Liver (tissue), 9 donors: ENCODE data around the gene MEI4. TPM values are rescaled to one million over a fixed set of nuclear protein-coding genes. Genes with fewer than 3 reads are reported as not detected.
"Not testable (repeated sequence)": the region's sequence is repeated elsewhere in the genome, so short reads cannot be mapped to it uniquely, and the experiment has no call there.

ENCODE experiments used
- DNase-seq: peaks from one replicate; pipeline ENCODE4 v3.0.0-alpha.2; 2017; ENCODE audit warnings: low spot score
- H3K27ac ChIP-seq, 2 donors: one replicate each; pipeline ENCODE4 v1.7.0; 2013; ENCODE audit warnings: inconsistent platforms in 2 of 2, low read length in 2 of 2, control low read depth in 1 of 2, low read depth in 1 of 2, mild to moderate bottlenecking in 1 of 2
- H3K27me3 ChIP-seq, 4 donors: one replicate each; pipeline versions ENCODE4 v1.6.1 to v1.7.0; 2013; ENCODE audit warnings: low read length in 3 of 4, inconsistent platforms in 1 of 4, mild to moderate bottlenecking in 1 of 4, moderate library complexity in 1 of 4; ENCODE audit not compliant: control insufficient read depth in 4 of 4, insufficient read depth in 4 of 4
- H3K36me3 ChIP-seq, 4 donors: one replicate each; pipeline versions ENCODE4 v1.6.1 to v1.7.0; 2013; ENCODE audit warnings: low read length in 3 of 4, mild to moderate bottlenecking in 3 of 4, low read depth in 1 of 4, moderate library complexity in 1 of 4; ENCODE audit not compliant: control insufficient read depth in 4 of 4, insufficient read depth in 3 of 4
- H3K4me1 ChIP-seq, 4 donors: one replicate each; pipeline versions ENCODE4 v1.6.1 to v1.7.0; 2013; ENCODE audit warnings: low read length in 3 of 4, mild to moderate bottlenecking in 3 of 4, moderate library complexity in 1 of 4; ENCODE audit not compliant: control insufficient read depth in 4 of 4, insufficient read depth in 4 of 4
- H3K4me3 ChIP-seq, 3 donors: one replicate each; pipeline versions ENCODE4 v1.6.1 to v1.7.0; 2013; ENCODE audit warnings: low read length in 3 of 3, control low read depth in 1 of 3, low read depth in 1 of 3, mild to moderate bottlenecking in 1 of 3
- H3K9ac ChIP-seq, 2 donors: one replicate each; pipeline ENCODE4 v1.7.0; 2013; ENCODE audit warnings: low read length in 2 of 2, mild to moderate bottlenecking in 2 of 2, moderate library complexity in 2 of 2, control low read depth in 1 of 2, low read depth in 1 of 2
- H3K9me3 ChIP-seq, 4 donors: one replicate each; pipeline versions ENCODE4 v1.6.1 to v1.7.0; 2013; ENCODE audit warnings: low read length in 3 of 4; ENCODE audit not compliant: control insufficient read depth in 4 of 4
- EGR1 ChIP-seq, 2 donors: IDR thresholded peaks; 2 replicates each; pipeline ENCODE4 v1.6.1; 2016 to 2018; ENCODE audit warnings: antibody characterized with exemption in 2 of 2, low read depth in 2 of 2
- FOXA1 ChIP-seq: IDR thresholded peaks from 2 replicates; pipeline ENCODE4 v1.6.1; 2016; ENCODE audit warnings: antibody characterized with exemption
- FOXA2 ChIP-seq: IDR thresholded peaks from 2 replicates; pipeline ENCODE4 v1.6.1; 2016; ENCODE audit warnings: antibody characterized with exemption
- HNF4A ChIP-seq, 2 donors: conservative IDR thresholded peaks; 2 replicates each; pipeline ENCODE4 v1.6.1; 2016; ENCODE audit warnings: antibody characterized with exemption in 2 of 2, mild to moderate bottlenecking in 2 of 2
- RAD21 ChIP-seq, 2 donors: IDR thresholded peaks; 2 replicates each; pipeline ENCODE4 v1.6.1; 2016; ENCODE audit warnings: antibody characterized with exemption in 2 of 2, mild to moderate bottlenecking in 2 of 2
- RXRA ChIP-seq, 2 donors: IDR thresholded peaks; 2 replicates each; pipeline ENCODE4 v1.6.1; 2017 to 2018; ENCODE audit warnings: antibody characterized with exemption in 2 of 2, mild to moderate bottlenecking in 1 of 2
- YY1 ChIP-seq: IDR thresholded peaks from 2 replicates; pipeline ENCODE4 v1.6.1; 2016; ENCODE audit warnings: antibody characterized with exemption, mild to moderate bottlenecking
- WGBS: extraction: QIAGEN DNeasy Blood & Tissue Kit; methylation state at CpG from one replicate; pipeline ENCODE4 v1.1.7; 2013; 5-methylcytosine and 5-hydroxymethylcytosine counted together
- polyA plus RNA-seq, 2 donors: library from polyadenylated mRNA; stranded (reverse) in 1 of 2; unstranded in 1 of 2; fragments of 200-250 nt in 1 of 2; fragments of >200 nt in 1 of 2; fragmentation: Nextera tagmentation in 1 of 2; extraction: Ambion mirVana in 1 of 2; gene quantifications; one replicate each; pipeline versions ENCODE4 v1.2.1 to v1.2.3, GENCODE V29; 2013 to 2015
- total RNA-seq, 2 donors: library from RNA; depleted of rRNA; stranded (reverse); fragments of >200 nt; gene quantifications; one replicate each; pipeline ENCODE4 v1.2.3, GENCODE V29; 2014
- TF ChIP-seq, protein P1 (sequence below): fragments of 150-350 bp; IDR thresholded peaks from 2 replicates; pipeline ENCODE4 v1.5.1; 2017; ENCODE audit warnings: improper control_type of control experiment, low read depth, low read length; ENCODE audit not compliant: missing input control
- TF ChIP-seq, protein P2 (sequence below): IDR thresholded peaks from 2 replicates; pipeline ENCODE4 v1.6.1; 2016; ENCODE audit warnings: antibody characterized with exemption
- donor health status: healthy.
- donor health status: healthy.
- donor health status: healthy.
- donor health status: healthy.
- donor health status: healthy.

Gene MEI4
- total and polyA plus RNA-seq, 4 donors, result 0.36 to 0.84 (median 0.42) TPM

DNA sequence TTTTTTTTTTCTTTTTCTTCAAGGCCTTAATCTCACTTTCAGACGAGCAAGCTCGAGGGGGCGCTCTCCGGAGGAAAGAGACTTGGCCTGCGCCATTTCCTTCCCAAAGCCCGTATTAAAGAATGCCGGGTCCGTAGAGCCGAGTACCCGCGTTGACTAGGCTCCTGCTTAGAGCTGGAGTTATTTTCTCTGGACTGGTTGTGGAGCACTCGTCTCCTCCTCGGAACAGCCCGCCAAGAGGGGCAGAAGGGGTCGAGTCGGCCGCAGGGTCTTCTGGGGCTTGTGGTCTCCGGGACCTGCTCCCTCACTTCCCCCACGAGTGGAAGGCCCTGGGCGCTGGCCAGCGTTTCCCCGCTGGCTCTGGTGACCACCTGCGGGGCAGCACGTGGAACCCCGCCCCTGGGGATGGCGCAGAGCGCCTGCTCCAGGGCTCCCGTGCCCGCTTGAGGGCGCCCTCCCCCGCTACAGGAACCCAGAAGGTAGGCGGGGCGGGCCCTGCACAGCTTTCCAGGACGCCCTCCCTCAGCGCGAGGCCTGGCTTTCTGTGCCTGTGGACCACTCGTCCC lies 2.7 kb upstream of the MEI4 start:
- peak overlapping the region; percentile 11 to 59 (median 44) for H3K4me3 ChIP-seq
- no peaks in the 10 kb centered on the region for H3K27me3 ChIP-seq

DNA sequence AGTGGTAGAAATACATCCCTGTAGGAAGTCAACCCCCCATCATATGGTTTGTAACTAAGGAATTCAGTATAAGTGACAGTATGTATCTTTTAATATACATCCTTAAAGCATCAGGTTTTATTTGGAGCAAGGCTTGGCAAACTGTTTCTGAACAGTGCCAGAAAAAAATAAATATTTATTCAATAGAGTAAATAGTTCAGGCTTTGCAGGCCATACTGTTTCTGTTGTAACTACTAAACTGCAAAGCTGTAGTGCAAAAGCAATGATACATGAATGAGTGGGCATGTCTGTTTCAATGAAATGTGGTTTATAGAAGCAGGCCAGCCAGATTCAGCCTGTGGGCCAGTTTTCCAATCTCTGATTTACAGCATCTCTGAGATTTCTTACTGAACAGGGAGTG lies 977 bp downstream of the MEI4 start:
- H3K4me3 ChIP-seq, result no peak overlapping the region
- no peaks in the 10 kb centered on the region for H3K36me3 ChIP-seq
- peaks cover 0 to 10% (median under 1%) of the 10 kb centered on the region in 4 donors for H3K4me1 ChIP-seq
- H3K27me3 ChIP-seq, result no peaks in the 10 kb centered on the region
- H3K9ac ChIP-seq, result no peak overlapping the region
- no peak overlapping the region for H3K27ac ChIP-seq
- DNase-seq, result no peak
- TF ChIP-seq YY1, result peak; percentile 14
- TF ChIP-seq, protein P1, sequence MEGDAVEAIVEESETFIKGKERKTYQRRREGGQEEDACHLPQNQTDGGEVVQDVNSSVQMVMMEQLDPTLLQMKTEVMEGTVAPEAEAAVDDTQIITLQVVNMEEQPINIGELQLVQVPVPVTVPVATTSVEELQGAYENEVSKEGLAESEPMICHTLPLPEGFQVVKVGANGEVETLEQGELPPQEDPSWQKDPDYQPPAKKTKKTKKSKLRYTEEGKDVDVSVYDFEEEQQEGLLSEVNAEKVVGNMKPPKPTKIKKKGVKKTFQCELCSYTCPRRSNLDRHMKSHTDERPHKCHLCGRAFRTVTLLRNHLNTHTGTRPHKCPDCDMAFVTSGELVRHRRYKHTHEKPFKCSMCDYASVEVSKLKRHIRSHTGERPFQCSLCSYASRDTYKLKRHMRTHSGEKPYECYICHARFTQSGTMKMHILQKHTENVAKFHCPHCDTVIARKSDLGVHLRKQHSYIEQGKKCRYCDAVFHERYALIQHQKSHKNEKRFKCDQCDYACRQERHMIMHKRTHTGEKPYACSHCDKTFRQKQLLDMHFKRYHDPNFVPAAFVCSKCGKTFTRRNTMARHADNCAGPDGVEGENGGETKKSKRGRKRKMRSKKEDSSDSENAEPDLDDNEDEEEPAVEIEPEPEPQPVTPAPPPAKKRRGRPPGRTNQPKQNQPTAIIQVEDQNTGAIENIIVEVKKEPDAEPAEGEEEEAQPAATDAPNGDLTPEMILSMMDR, result no peak
- H3K9me3 ChIP-seq, result no peaks in the 10 kb centered on the region

More for the DNA sequence above, 2.7 kb upstream of the MEI4 start:
- no peak overlapping the region for H3K9ac ChIP-seq
- peaks cover 0 to 10% (median under 1%) of the 10 kb centered on the region in 4 donors for H3K4me1 ChIP-seq
- WGBS, result 30% methylated on average over 37 of the region's 37 CpGs
- no peak for TF ChIP-seq FOXA2
- peak in 1 of 2 donors; percentile 12 for TF ChIP-seq HNF4A (conservative IDR thresholded peaks at IDR 0.05)
- TF ChIP-seq FOXA1, result no peak
- peak; percentile 68 for TF ChIP-seq YY1
- TF ChIP-seq RXRA (IDR thresholded peaks at IDR 0.05), result peak in 1 of 2 donors; percentile 4
- TF ChIP-seq, protein P2, sequence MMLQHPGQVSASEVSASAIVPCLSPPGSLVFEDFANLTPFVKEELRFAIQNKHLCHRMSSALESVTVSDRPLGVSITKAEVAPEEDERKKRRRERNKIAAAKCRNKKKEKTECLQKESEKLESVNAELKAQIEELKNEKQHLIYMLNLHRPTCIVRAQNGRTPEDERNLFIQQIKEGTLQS, result no peak
- no peak for TF ChIP-seq EGR1 (IDR thresholded peaks at IDR 0.05; ENCODE audit: low read depth in 2 of 2)
- TF ChIP-seq RAD21 (IDR thresholded peaks at IDR 0.05), result peak; percentile 68 to 73
- TF ChIP-seq, protein P1, result peak; percentile 44
- no peaks in the 10 kb centered on the region for H3K36me3 ChIP-seq
- peak; percentile 64 for DNase-seq
- H3K27ac ChIP-seq, result peak overlapping the region; percentile 33 to 51
- H3K9me3 ChIP-seq, result no peaks in the 10 kb centered on the region

DNA sequence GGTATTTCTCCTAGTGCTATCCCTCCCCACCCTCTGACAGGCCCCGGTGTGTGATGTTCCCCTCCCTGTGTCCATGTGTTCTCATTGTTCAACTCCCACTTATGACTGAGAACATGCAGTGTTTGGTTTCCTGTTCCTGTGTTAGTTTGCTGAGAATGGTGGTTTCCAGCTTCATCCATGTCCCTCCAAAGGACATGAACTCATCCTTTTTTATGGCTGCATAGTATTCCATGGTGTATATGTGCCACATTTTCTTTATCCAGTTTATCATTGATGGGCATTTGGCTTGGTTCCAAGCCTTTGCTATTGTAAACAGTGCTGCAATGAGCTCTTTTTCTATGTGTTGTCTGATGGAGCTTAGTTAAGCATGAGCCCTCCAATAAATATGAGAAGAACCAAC lies 2.2 kb downstream of the MEI4 start:
- H3K4me3 ChIP-seq, H3K36me3 ChIP-seq, H3K9me3 ChIP-seq, H3K9ac ChIP-seq, H3K27me3 ChIP-seq, H3K27ac ChIP-seq, DNase-seq: not testable (repeated sequence)
- peaks cover 0 to 10% (median under 1%) of the 10 kb centered on the region in 4 donors for H3K4me1 ChIP-seq
- WGBS, result 98% methylated on average over 1 of the region's 1 CpG
